T-helper 17 cell (primary cell): ENCODE data around the gene TMEM82. TPM values are rescaled to one million over a fixed set of nuclear protein-coding genes. Genes with fewer than 3 reads are reported as not detected.

Experiments
- ATAC-seq: fragments of 150-1000 bp; cut with Tn5 transposase; 2 replicates; pipeline ENCODE4 v1.10.0; 2021; ENCODE audit warnings: mild to moderate bottlenecking, moderate library complexity
- DNase-seq, 3 donors: peaks; one replicate each; pipeline versions ENCODE4 v3.0.0 to v3.0.0-alpha.2; 2020 to 2021
- H3K9me3 ChIP-seq: one replicate; pipeline ENCODE4 v1.7.0; 2013; ENCODE audit warnings: low read length, mild to moderate bottlenecking; ENCODE audit not compliant: control insufficient read depth, poor library complexity, severe bottlenecking
- H3K27ac Mint-ChIP-seq: one replicate; pipeline ENCODE4 v1.8.0; 2022; ENCODE audit warnings: mild to moderate bottlenecking, moderate library complexity, mixed read lengths
- H3K27me3 Mint-ChIP-seq: one replicate; pipeline ENCODE4 v1.8.0; 2022; ENCODE audit warnings: mixed read lengths
- H3K36me3 Mint-ChIP-seq: one replicate; pipeline ENCODE4 v1.8.0; 2022; ENCODE audit warnings: low read depth, mixed read lengths
- H3K4me1 Mint-ChIP-seq: one replicate; pipeline ENCODE4 v1.8.0; 2022; ENCODE audit warnings: mild to moderate bottlenecking, mixed read lengths
- H3K4me3 Mint-ChIP-seq: one replicate; pipeline ENCODE4 v1.8.0; 2022; ENCODE audit warnings: mild to moderate bottlenecking, moderate library complexity, mixed read lengths
- total RNA-seq, 4 donors: library from RNA in 2 of 4; stranded (reverse) in 2 of 4; gene quantifications; one replicate each; pipeline ENCODE4 v1.2.3 and lab custom pipeline; 2022 to 2026

Gene TMEM82
- total RNA-seq, 2 donors from 2014 or later = not detected

- H3K36me3 Mint-ChIP-seq = peaks cover 3% of the 10 kb centered on the region
These were observed 16.1 kb downstream of the TMEM82 start, which contains the start of gene FBLIM1 for GRCh38 chr1:15758343-15758931. Gene FBLIM1 (plus strand): TSS chr1:15758795. CDS start chr1:15764984, 6,189 bp downstream.

GRCh38 chr1:15758953-15759661 lies 16.8 kb downstream of the TMEM82 start:
- Mint-ChIP-seq H3K4me3 (peak overlapping the region; percentile 75), H3K27me3 (peaks cover 59% of the 10 kb centered on the region)
- peak; percentile 36 for ATAC-seq

More at GRCh38 chr1:15758343-15758931, 16.1 kb downstream of the TMEM82 start, which contains the start of gene FBLIM1:
- ATAC-seq = no peak
- no peak for DNase-seq
- peaks cover 56% of the 10 kb centered on the region for H3K27me3 Mint-ChIP-seq
- H3K27ac Mint-ChIP-seq = no peak within 1 kb of the TSS
- peaks cover 16% of the 10 kb centered on the region for H3K4me1 Mint-ChIP-seq
- H3K4me3 Mint-ChIP-seq = peak within 1 kb of the TSS; percentile 80
- no peaks in the 10 kb centered on the region for H3K9me3 ChIP-seq

DNA sequence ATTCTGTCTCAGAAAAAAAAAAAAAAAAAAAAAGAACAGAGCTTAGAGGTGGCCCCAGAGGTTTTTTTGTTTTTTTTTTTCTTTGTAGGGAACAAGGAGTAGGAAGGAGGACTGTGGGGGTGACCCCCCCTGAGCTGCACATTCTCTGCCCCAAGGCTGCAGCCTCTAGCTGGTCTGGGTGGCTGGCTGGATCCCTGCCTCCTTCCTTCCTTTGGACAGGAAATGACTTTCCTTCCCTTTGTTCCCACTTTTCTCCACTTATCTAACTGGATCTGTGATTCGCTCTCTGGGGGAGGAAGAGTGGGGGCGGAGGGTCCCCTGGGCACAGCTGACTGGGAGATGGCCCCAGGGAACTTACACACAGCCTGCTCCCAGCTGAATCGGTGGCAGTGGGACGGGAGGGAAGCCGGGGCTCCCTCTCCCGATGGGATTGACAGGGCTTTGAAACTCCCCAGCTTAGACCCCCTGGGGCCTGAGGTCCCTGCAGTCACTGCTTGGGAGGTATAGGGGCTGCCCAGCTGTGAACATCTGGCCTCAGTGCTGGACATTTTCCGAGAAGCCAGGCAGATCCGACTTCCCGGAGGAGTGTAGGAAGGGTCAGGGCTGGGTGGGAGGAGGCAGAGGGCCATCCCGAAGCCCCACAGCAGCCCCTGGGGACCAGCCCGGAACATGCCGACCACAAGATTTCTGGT lies 18.4 kb downstream of the TMEM82 start:
- Mint-ChIP-seq H3K4me1 (peaks cover 17% of the 10 kb centered on the region), H3K4me3 (peak overlapping the region; percentile 25), H3K27ac (no peak overlapping the region), H3K27me3 (peaks cover 60% of the 10 kb centered on the region), H3K36me3 (peaks cover 3% of the 10 kb centered on the region)
- H3K9me3 ChIP-seq = no peaks in the 10 kb centered on the region
- no peak for ATAC-seq
- DNase-seq = no peak

More at GRCh38 chr1:15758953-15759661, 16.8 kb downstream of the TMEM82 start:
- H3K36me3 Mint-ChIP-seq = peaks cover 3% of the 10 kb centered on the region
- no peak for DNase-seq
- no peaks in the 10 kb centered on the region for H3K9me3 ChIP-seq
- H3K4me1 Mint-ChIP-seq = peaks cover 16% of the 10 kb centered on the region
- no peak overlapping the region for H3K27ac Mint-ChIP-seq

DNA sequence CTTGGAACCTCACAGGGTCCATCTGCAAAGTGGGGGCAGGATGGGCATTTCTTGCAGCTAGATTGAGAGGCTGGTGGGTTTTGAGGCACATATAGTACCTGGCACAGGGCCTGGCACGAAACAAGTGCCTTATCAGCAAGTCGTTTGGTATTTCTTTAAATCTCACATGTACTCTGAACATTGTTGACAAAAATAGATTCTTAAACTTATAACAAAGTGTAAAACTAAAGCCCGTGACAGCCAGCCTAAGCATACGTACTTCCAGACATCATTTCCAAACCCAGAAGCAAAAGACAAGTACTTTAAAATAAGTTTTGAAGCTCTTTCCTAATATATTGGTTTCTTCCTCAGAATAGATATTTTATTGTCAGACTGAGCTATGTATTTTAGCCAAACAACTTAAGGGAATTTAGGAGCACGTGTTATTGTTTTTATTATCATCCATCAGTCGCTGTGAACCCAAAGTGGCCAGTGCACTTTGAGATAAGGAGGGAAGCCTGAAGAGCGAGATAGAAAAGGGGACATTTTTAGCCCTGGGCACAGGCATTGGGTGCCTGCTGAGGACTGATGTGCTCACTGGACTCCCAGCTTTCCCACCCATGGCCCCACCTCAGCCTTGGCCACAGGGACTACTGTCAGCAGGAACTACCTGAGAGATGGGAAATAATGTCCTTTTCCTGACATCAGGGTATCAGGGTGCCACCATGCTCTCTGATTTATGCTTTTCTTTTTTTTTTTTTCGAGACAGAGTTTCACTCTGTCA lies 19.2 kb downstream of the TMEM82 start:
- H3K9me3 ChIP-seq = no peaks in the 10 kb centered on the region
- Mint-ChIP-seq H3K27me3 (peaks cover 61% of the 10 kb centered on the region), H3K36me3 (peaks cover 3% of the 10 kb centered on the region), H3K4me1 (peaks cover 13% of the 10 kb centered on the region), H3K4me3 (no peak overlapping the region), H3K27ac (no peak overlapping the region)
- DNase-seq (no peak), ATAC-seq (no peak)

- H3K4me1 Mint-ChIP-seq = peaks cover 9% of the 10 kb centered on the region
- peaks cover 51% of the 10 kb centered on the region for H3K27me3 Mint-ChIP-seq
- H3K9me3 ChIP-seq = no peaks in the 10 kb centered on the region
- no peak overlapping the region for H3K27ac Mint-ChIP-seq
- no peak for ATAC-seq
- H3K36me3 Mint-ChIP-seq = peaks cover 3% of the 10 kb centered on the region
- H3K4me3 Mint-ChIP-seq = no peak overlapping the region
- DNase-seq = no peak
These were observed 20.2 kb downstream of the TMEM82 start for GRCh38 chr1:15762546-15762945.

GRCh38 chr1:15764269-15764764 lies 22.0 kb downstream of the TMEM82 start:
- peaks cover 50% of the 10 kb centered on the region for H3K27me3 Mint-ChIP-seq
- H3K4me3 Mint-ChIP-seq = no peak overlapping the region
- peaks cover 5% of the 10 kb centered on the region for H3K4me1 Mint-ChIP-seq
- H3K36me3 Mint-ChIP-seq = peaks cover 3% of the 10 kb centered on the region
- no peaks in the 10 kb centered on the region for H3K9me3 ChIP-seq
- H3K27ac Mint-ChIP-seq = no peak overlapping the region
- no peak for DNase-seq
- ATAC-seq = no peak

DNA sequence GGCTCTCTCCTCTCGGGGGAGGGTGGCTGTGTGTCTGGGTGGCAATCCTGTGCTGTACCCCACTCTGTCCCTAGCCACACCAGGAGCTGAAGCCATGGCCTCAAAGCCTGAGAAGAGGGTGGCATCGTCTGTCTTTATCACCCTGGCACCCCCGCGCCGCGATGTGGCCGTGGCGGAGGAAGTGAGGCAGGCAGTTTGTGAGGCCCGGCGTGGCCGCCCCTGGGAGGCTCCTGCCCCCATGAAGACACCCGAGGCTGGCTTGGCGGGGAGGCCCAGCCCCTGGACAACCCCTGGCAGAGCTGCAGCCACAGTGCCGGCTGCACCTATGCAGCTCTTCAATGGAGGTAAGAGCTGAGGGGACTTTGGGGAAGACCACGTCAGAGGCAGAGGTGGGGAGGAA lies 22.6 kb downstream of the TMEM82 start:
- H3K27ac Mint-ChIP-seq = no peak overlapping the region
- no peak overlapping the region for H3K4me3 Mint-ChIP-seq
- ATAC-seq (no peak), DNase-seq (no peak)
- no peaks in the 10 kb centered on the region for H3K9me3 ChIP-seq
- peaks cover 4% of the 10 kb centered on the region for H3K4me1 Mint-ChIP-seq
- peaks cover 3% of the 10 kb centered on the region for H3K36me3 Mint-ChIP-seq
- H3K27me3 Mint-ChIP-seq = peaks cover 45% of the 10 kb centered on the region

DNA sequence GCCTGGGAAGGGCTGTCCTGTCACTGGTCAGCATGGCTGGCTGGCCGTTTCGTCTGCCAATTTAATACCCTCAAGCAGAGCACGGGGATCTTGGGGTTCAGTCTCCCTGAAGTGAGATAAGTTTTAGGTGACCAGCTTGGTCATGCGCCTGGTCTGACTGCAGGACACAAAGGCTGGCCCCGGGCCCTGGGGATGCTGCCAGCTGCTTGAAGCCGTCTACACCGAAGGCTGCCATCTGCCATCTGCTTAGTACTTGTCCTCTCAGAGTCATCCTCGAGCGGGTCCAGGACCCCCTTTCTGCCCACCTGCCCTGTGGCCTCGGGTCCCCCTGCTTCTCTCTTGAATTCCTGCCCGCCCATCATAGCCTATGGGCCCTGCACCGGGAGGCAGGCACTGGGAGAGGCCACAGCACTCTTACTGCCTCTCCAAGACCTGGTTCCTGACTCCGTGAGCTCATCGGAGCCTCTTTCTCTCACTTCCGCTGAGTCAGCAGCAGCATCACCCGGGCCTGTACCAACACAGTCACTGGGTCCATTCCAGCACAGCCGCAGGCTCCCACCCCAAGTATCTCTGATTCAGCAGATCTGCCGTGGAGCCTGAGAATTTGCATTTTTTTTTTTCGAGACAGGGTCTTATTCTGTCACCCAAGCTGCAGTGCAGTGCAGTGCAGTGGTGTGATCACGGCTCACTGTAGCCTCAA lies 23.3 kb downstream of the TMEM82 start:
- peaks cover 3% of the 10 kb centered on the region for H3K36me3 Mint-ChIP-seq
- no peak overlapping the region for H3K4me3 Mint-ChIP-seq
- no peak for DNase-seq
- H3K27ac Mint-ChIP-seq = no peak overlapping the region
- ATAC-seq = no peak
- peaks cover 4% of the 10 kb centered on the region for H3K4me1 Mint-ChIP-seq
- no peaks in the 10 kb centered on the region for H3K9me3 ChIP-seq
- peaks cover 49% of the 10 kb centered on the region for H3K27me3 Mint-ChIP-seq

GRCh38 chr1:15767941-15768340 lies 25.6 kb downstream of the TMEM82 start:
- Mint-ChIP-seq H3K4me3 (no peak overlapping the region), H3K36me3 (peaks cover 3% of the 10 kb centered on the region), H3K27me3 (peaks cover 45% of the 10 kb centered on the region), H3K4me1 (peaks cover 2% of the 10 kb centered on the region), H3K27ac (no peak overlapping the region)
- no peaks in the 10 kb centered on the region for H3K9me3 ChIP-seq
- ATAC-seq (no peak), DNase-seq (no peak)

DNA sequence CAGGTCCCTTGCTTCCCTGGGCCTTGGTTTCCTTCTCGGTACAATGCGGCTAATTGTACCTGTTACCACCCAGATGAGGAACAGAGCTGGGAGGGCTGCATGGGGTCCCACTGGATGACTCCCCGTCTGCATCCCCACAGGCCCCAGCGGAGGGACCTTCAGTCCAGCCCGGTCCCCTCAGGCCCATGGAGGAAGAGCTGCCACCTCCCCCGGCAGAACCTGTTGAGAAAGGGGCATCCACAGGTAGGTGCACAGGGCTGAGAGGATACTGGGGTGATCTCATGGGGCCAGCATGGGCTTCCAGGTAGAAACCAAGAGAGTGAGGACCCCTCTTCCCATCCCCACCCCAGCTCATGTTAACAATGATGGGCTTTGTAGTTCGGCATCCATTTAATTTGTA lies 26.1 kb downstream of the TMEM82 start:
- DNase-seq = no peak
- Mint-ChIP-seq H3K4me1 (peaks cover 2% of the 10 kb centered on the region), H3K27ac (no peak overlapping the region), H3K36me3 (peaks cover 3% of the 10 kb centered on the region), H3K27me3 (peaks cover 45% of the 10 kb centered on the region), H3K4me3 (no peak overlapping the region)
- no peaks in the 10 kb centered on the region for H3K9me3 ChIP-seq
- ATAC-seq = no peak

DNA sequence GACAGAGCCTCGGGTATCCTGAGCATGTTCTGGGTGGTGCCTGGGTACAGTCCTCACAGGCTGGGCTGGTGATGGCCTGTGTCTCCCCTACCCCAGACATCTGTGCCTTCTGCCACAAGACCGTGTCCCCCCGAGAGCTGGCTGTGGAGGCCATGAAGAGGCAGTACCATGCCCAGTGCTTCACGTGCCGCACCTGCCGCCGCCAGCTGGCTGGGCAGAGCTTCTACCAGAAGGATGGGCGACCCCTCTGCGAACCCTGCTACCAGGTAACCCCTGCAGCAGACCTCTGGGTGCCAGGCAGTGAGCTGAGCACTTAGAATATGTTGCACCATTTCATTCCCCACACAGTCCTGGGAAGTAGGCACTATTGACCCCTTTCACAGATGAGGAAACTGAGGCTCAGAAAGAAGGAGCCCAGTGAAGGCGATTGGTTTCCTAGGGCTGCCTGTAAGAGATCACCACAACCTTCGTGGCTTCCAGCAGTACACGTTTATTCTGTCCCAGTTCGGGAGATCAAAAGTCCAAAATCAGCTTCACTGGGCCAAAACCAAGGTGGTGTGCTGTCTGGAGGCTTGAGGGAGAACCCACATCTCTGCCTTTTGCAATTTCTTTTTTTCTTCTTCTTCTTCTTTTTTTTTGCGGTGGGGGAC lies 28.1 kb downstream of the TMEM82 start:
- Mint-ChIP-seq H3K27me3 (peaks cover 36% of the 10 kb centered on the region), H3K27ac (no peak overlapping the region), H3K36me3 (peaks cover 3% of the 10 kb centered on the region), H3K4me1 (no peaks in the 10 kb centered on the region), H3K4me3 (no peak overlapping the region)
- ATAC-seq = no peak
- DNase-seq = no peak
- no peaks in the 10 kb centered on the region for H3K9me3 ChIP-seq
